ENCODE measurements around the gene JHY. TPM values are rescaled to one million over a fixed set of nuclear protein-coding genes. Genes with fewer than 3 reads are reported as not detected.

Gene JHY
- total and polyA plus RNA-seq, 7 donors: 0.11 to 0.97 (median 0.19) TPM

DNA sequence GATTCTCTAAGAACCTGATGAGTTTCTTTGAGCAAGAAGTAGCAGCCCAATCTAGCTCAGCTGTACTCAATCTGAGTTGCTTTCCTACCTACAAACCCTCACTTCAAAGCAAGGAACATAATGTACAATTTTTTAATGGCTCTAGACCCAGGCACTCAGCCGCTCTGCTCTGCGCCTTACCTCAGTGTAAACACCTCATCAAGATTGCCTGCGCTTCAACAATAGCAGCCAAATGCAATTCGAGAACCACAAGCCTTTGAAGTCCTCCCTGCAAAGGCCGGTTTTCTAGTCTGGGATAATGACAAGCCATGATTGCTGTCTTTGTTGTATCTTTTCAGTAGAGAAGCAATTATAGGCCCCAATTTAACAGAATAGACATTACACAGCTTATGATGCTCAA, 38.0 kb downstream of the JHY start:
- H3K27me3 ChIP-seq (ENCODE audit: insufficient read depth in 3 of 3, low read length in 2 of 3): peaks cover 0 to 3% (median 0%) of the 10 kb centered on the region in 3 donors
- H3K9me3 ChIP-seq: no peaks in the 10 kb centered on the region
- ATAC-seq (no peak), DNase-seq (no peak)
- TF ChIP-seq, protein P1, sequence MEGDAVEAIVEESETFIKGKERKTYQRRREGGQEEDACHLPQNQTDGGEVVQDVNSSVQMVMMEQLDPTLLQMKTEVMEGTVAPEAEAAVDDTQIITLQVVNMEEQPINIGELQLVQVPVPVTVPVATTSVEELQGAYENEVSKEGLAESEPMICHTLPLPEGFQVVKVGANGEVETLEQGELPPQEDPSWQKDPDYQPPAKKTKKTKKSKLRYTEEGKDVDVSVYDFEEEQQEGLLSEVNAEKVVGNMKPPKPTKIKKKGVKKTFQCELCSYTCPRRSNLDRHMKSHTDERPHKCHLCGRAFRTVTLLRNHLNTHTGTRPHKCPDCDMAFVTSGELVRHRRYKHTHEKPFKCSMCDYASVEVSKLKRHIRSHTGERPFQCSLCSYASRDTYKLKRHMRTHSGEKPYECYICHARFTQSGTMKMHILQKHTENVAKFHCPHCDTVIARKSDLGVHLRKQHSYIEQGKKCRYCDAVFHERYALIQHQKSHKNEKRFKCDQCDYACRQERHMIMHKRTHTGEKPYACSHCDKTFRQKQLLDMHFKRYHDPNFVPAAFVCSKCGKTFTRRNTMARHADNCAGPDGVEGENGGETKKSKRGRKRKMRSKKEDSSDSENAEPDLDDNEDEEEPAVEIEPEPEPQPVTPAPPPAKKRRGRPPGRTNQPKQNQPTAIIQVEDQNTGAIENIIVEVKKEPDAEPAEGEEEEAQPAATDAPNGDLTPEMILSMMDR (IDR thresholded peaks at IDR 0.05): no peak
- intact Hi-C loops (cut with DNase I): loop anchor here in 1 of 2 donors (10.0 kb wide), 1 partner anchor 1146 kb away; no protein-coding TSS in a partner anchor
- no peak overlapping the region for H3K4me3 ChIP-seq
- no peak overlapping the region for H3K27ac ChIP-seq
- no peaks in the 10 kb centered on the region for H3K4me1 ChIP-seq
- 69 to 79% (median 75%) methylated on average over 5 of the region's 5 CpGs for WGBS, 3 donors
- no peaks in the 10 kb centered on the region for H3K36me3 ChIP-seq (ENCODE audit: insufficient read depth in 1 of 2, low read depth in 1 of 2)

DNA sequence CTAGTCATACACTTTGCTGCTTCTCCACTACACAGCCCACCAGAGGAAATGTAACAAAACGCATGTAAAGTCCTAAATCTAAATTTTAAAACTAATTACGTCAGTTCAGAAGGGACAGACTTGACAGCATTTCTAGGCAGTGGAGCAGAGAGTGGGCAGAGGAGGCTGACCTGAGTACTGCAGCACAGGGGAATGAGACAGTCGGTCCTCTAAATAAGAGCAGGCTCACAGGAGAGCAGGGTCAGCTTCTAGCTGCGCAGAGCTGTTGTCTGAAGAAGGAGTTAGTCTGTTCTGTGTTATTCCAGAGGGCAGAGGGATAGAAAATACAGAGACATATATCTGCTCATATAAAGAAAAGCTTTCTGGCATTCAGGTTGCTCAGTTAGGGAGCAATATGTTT, 40.3 kb downstream of the JHY start:
- intact Hi-C loops (cut with DNase I): loop anchor here in 1 of 2 donors (10.0 kb wide), 1 partner anchor 1148 kb away; no protein-coding TSS in a partner anchor
- Histone ChIP-seq H3K9me3 (no peaks in the 10 kb centered on the region), H3K36me3 (ENCODE audit: insufficient read depth in 1 of 2, low read depth in 1 of 2) (no peaks in the 10 kb centered on the region), H3K27me3 (ENCODE audit: insufficient read depth in 3 of 3, low read length in 2 of 3) (peaks cover 0 to 3% (median 0%) of the 10 kb centered on the region in 3 donors), H3K4me1 (no peaks in the 10 kb centered on the region), H3K4me3 (no peak overlapping the region), H3K27ac (no peak overlapping the region)
- ATAC-seq (no peak), DNase-seq (no peak)
- TF ChIP-seq, protein P1 (IDR thresholded peaks at IDR 0.05): no peak
- WGBS, 3 donors: 76 to 80% (median 79%) methylated on average over 4 of the region's 4 CpGs

DNA sequence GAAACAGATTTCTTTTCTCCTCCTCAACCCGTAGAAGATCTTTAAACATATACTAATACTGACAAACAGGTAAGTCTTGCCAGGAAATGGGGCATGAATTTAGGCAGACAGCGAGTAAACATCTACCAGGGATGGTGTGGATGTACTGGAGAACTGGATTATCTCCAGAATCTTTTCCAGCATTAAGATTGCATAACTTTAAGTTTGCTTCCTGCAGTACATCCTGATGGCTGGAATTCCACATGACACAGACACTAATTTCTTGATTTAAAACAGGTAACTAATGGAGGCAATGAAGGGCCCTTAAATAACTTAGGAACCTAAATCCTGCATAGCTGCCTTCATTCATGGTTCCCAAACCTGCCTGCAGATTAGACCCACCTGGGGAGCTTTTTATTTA, 40.7 kb downstream of the JHY start:
- ATAC-seq: no peak
- TF ChIP-seq, protein P1 (IDR thresholded peaks at IDR 0.05): no peak

DNA sequence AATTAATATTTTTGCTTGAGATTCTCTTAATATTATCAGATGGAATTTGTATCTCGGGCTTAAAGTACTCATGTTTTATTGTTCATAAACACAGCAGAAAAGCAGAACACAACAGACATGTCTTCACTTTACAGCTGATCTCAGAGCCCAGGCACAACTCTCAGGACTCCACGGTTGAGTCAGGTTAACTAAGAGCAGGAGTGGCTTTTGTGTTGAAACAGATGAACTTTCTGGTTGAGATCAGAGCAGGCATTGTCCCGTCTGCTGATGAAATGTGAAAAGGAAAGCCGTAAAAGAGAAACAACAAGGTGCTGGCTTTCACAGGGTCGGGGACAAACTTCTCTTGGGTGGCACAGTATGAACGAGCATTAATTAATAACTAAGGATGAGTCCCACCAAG, 49.0 kb downstream of the JHY start:
- TF ChIP-seq, protein P1 (IDR thresholded peaks at IDR 0.05): no peak
- Histone ChIP-seq H3K27me3 (ENCODE audit: insufficient read depth in 3 of 3, low read length in 2 of 3) (no peaks in the 10 kb centered on the region), H3K36me3 (ENCODE audit: insufficient read depth in 1 of 2, low read depth in 1 of 2) (no peaks in the 10 kb centered on the region), H3K27ac (no peak overlapping the region), H3K4me3 (no peak overlapping the region), H3K9me3 (no peaks in the 10 kb centered on the region), H3K4me1 (no peaks in the 10 kb centered on the region)
- ATAC-seq: no peak
- no peak for DNase-seq
- WGBS, 3 donors: 65 to 71% (median 67%) methylated on average over 6 of the region's 6 CpGs
- intact Hi-C loops (cut with DNase I): no loop called here

More for the DNA sequence above, 40.7 kb downstream of the JHY start:
- H3K27ac ChIP-seq: no peak overlapping the region
- no peaks in the 10 kb centered on the region for H3K36me3 ChIP-seq (ENCODE audit: insufficient read depth in 1 of 2, low read depth in 1 of 2)
- intact Hi-C loops (cut with DNase I): loop anchor here in 1 of 2 donors (10.0 kb wide), 1 partner anchor 1149 kb away; no protein-coding TSS in a partner anchor
- H3K4me1 ChIP-seq: no peaks in the 10 kb centered on the region
- peaks cover 0 to 3% (median 0%) of the 10 kb centered on the region in 3 donors for H3K27me3 ChIP-seq (ENCODE audit: insufficient read depth in 3 of 3, low read length in 2 of 3)
- H3K4me3 ChIP-seq: no peak overlapping the region
- 80 to 86% (median 83%) methylated on average over 2 of the region's 2 CpGs for WGBS, 3 donors
- DNase-seq: no peak
- no peaks in the 10 kb centered on the region for H3K9me3 ChIP-seq

DNA sequence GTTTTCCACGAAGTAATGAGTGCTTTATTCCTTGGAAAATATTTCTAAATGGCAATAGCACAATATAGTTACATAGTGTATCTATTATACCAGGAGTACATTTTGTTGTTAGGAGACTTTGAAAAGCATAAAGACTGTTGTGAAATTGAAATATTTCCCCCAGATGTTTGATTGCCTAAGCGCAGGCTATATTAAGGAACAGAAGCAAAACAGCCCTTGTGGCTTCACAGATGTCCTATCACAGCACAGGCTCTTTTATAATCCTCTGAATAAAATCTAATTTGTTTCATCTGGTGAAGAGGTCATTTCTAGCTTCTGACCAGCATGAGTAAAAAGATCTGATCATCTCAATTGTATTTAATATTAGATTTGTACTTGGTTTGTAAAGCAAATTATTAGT, 50.9 kb downstream of the JHY start:
- ATAC-seq (no peak), DNase-seq (no peak)
- H3K4me1 ChIP-seq: no peaks in the 10 kb centered on the region
- 26 to 42% (median 29%) methylated on average over 2 of the region's 2 CpGs for WGBS, 3 donors
- no peaks in the 10 kb centered on the region for H3K36me3 ChIP-seq (ENCODE audit: insufficient read depth in 1 of 2, low read depth in 1 of 2)
- no peaks in the 10 kb centered on the region for H3K9me3 ChIP-seq
- H3K4me3 ChIP-seq: no peak overlapping the region
- TF ChIP-seq, protein P1 (IDR thresholded peaks at IDR 0.05): no peak
- H3K27ac ChIP-seq: no peak overlapping the region
- intact Hi-C loops (cut with DNase I): no loop called here
- H3K27me3 ChIP-seq (ENCODE audit: insufficient read depth in 3 of 3, low read length in 2 of 3): no peaks in the 10 kb centered on the region
